Smooth muscle cell (in vitro differentiated cells): ENCODE data around the gene TCEA2. TPM values are rescaled to one million over a fixed set of nuclear protein-coding genes. Genes with fewer than 3 reads are reported as not detected.

Experiments used
- DNase-seq: peaks from one replicate; lab custom pipeline; 2025; ENCODE audit not compliant: unreplicated experiment; lab: John Stamatoyannopoulos, UW
- H2AFZ ChIP-seq: fragments of 200-600 bp; sonication (generic); 2 replicates; pipeline ENCODE4 v1.6.0; 2016; ENCODE audit warnings: antibody characterized with exemption, low read depth, mild to moderate bottlenecking
- H3F3A ChIP-seq: fragments of 200-600 bp; sonication (generic); 2 replicates; pipeline ENCODE4 v1.6.0; 2017; ENCODE audit warnings: antibody characterized with exemption, low read depth
- H3K27ac ChIP-seq: fragments of 200-600 bp; sonication (generic); 2 replicates; pipeline ENCODE4 v1.5.1; 2016; ENCODE audit warnings: low read depth, mild to moderate bottlenecking
- H3K27me3 ChIP-seq: fragments of 200-600 bp; sonication (generic); 2 replicates; pipeline ENCODE4 v1.6.1; 2016; ENCODE audit warnings: low read depth, mild to moderate bottlenecking
- H3K36me3 ChIP-seq: fragments of 200-600 bp; sonication (generic); 2 replicates; pipeline ENCODE4 v1.5.1; 2016; ENCODE audit warnings: low read depth
- H3K4me1 ChIP-seq: fragments of 200-600 bp; sonication (generic); 2 replicates; pipeline ENCODE4 v1.5.1; 2016; ENCODE audit warnings: low read depth
- H3K4me2 ChIP-seq: fragments of 200-600 bp; sonication (generic); 2 replicates; pipeline ENCODE4 v1.6.0; 2016; ENCODE audit warnings: mild to moderate bottlenecking
- H3K4me3 ChIP-seq: fragments of 200-600 bp; sonication (generic); 2 replicates; pipeline ENCODE4 v1.5.1; 2016; ENCODE audit warnings: mild to moderate bottlenecking
- H3K79me2 ChIP-seq: fragments of 200-600 bp; sonication (generic); 2 replicates; pipeline ENCODE4 v1.6.0; 2016; ENCODE audit warnings: low read depth, mild to moderate bottlenecking
- H3K9ac ChIP-seq: fragments of 200-600 bp; sonication (generic); 2 replicates; pipeline ENCODE4 v1.6.0; 2016; ENCODE audit warnings: low read depth
- H3K9me3 ChIP-seq: fragments of 200-600 bp; sonication (generic); replicated peaks from 2 replicates; pipeline ENCODE4 v1.5.1; 2016; ENCODE audit warnings: low read depth
- H4K20me1 ChIP-seq: fragments of 200-600 bp; sonication (generic); 2 replicates; pipeline ENCODE4 v1.6.0; 2016; ENCODE audit warnings: low read depth
- WGBS: methylation state at CpG from one replicate; pipeline ENCODE4 v1.1.7; 2016; ENCODE audit warnings: low lambda C conversion rate; 5-methylcytosine and 5-hydroxymethylcytosine counted together
- polyA plus RNA-seq: library from polyadenylated mRNA; unstranded; fragments of >200 nt; fragmentation: Nextera tagmentation; extraction: Ambion mirVana; gene quantifications from 2 replicates; pipeline ENCODE4 v1.2.1, GENCODE V29; 2016
- total RNA-seq: library from RNA; depleted of rRNA; stranded (reverse); fragments of >200 nt; gene quantifications from 2 replicates; pipeline ENCODE4 v1.2.3, GENCODE V29; 2014
- TF ChIP-seq, protein P1 (sequence below): fragments of 200-600 bp; sonication (generic); IDR thresholded peaks from 2 replicates; pipeline ENCODE4 v1.5.1; 2017; ENCODE audit warnings: borderline replicate concordance, mild to moderate bottlenecking, antibody characterized with exemption; ENCODE audit not compliant: insufficient read depth, poor library complexity, severe bottlenecking

TCEA2 gene
- total and polyA plus RNA-seq, 2 experiments from 2014 or later, result 24.9 to 89.5 TPM

DNA sequence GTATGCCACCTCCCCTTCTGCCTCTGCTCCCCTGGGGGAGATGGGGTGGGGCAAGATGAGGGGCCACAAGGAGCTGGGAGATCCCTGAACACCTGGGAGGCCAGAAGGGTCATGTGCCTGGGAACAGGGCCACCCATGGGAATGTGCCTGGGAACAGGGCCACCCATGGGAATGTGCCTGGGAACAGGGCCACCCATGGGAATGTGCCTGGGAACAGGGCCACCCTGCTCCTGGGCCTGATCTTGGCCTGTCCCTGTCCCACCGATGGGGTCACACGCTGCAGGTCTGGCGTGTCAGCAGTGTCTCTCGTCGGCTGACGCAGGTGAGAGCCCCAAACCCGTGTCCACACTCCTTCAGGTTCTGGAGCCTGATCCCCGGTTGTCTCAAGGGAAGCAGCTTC lies 12.0 kb downstream of the TCEA2 start:
- Histone ChIP-seq H3K27me3 (no peaks in the 10 kb centered on the region), H3K79me2 (no peaks in the 10 kb centered on the region), H3K27ac (no peak overlapping the region), H4K20me1 (no peaks in the 10 kb centered on the region), H3K9me3 (no peaks in the 10 kb centered on the region), H3K4me1 (peaks cover 5% of the 10 kb centered on the region), H2AFZ (no peak overlapping the region), H3K4me2 (no peak overlapping the region), H3K9ac (no peak overlapping the region), H3F3A (no peaks in the 10 kb centered on the region), H3K4me3 (no peak overlapping the region), H3K36me3 (no peaks in the 10 kb centered on the region)
- DNase-seq, result no peak
- TF ChIP-seq, protein P1, sequence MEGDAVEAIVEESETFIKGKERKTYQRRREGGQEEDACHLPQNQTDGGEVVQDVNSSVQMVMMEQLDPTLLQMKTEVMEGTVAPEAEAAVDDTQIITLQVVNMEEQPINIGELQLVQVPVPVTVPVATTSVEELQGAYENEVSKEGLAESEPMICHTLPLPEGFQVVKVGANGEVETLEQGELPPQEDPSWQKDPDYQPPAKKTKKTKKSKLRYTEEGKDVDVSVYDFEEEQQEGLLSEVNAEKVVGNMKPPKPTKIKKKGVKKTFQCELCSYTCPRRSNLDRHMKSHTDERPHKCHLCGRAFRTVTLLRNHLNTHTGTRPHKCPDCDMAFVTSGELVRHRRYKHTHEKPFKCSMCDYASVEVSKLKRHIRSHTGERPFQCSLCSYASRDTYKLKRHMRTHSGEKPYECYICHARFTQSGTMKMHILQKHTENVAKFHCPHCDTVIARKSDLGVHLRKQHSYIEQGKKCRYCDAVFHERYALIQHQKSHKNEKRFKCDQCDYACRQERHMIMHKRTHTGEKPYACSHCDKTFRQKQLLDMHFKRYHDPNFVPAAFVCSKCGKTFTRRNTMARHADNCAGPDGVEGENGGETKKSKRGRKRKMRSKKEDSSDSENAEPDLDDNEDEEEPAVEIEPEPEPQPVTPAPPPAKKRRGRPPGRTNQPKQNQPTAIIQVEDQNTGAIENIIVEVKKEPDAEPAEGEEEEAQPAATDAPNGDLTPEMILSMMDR, result no peak
- 99% methylated on average over 8 of the region's 8 CpGs for WGBS

DNA sequence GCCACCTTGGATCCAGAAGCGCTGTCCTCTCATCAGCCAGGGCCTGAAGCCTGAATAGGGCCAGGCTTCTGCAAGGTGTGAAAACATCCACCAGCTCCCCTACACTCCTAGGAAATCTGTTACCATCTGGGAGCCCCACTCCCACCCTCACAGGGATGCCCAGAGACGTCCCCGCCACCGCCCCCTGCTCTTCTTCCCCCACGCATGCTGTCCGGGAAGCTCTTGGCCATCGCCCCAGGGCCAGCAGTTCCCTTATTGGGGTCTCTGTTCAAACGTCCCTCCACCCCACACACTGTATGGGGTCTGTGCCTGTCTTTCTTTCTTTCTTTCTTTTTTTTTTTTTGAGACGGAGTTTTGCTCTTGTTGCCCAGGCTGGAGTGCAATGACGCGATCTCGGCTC lies 12.6 kb downstream of the TCEA2 start:
- Histone ChIP-seq H3K27me3 (no peaks in the 10 kb centered on the region), H3K9ac (no peak overlapping the region), H3F3A (no peaks in the 10 kb centered on the region), H3K9me3 (no peaks in the 10 kb centered on the region), H2AFZ (no peak overlapping the region), H3K36me3 (no peaks in the 10 kb centered on the region), H4K20me1 (no peaks in the 10 kb centered on the region), H3K4me1 (peaks cover 5% of the 10 kb centered on the region), H3K4me2 (no peak overlapping the region), H3K27ac (no peak overlapping the region), H3K4me3 (no peak overlapping the region), H3K79me2 (no peaks in the 10 kb centered on the region)
- no peak for DNase-seq
- WGBS, result 95% methylated on average over 12 of the region's 12 CpGs
- TF ChIP-seq, protein P1, result no peak

DNA sequence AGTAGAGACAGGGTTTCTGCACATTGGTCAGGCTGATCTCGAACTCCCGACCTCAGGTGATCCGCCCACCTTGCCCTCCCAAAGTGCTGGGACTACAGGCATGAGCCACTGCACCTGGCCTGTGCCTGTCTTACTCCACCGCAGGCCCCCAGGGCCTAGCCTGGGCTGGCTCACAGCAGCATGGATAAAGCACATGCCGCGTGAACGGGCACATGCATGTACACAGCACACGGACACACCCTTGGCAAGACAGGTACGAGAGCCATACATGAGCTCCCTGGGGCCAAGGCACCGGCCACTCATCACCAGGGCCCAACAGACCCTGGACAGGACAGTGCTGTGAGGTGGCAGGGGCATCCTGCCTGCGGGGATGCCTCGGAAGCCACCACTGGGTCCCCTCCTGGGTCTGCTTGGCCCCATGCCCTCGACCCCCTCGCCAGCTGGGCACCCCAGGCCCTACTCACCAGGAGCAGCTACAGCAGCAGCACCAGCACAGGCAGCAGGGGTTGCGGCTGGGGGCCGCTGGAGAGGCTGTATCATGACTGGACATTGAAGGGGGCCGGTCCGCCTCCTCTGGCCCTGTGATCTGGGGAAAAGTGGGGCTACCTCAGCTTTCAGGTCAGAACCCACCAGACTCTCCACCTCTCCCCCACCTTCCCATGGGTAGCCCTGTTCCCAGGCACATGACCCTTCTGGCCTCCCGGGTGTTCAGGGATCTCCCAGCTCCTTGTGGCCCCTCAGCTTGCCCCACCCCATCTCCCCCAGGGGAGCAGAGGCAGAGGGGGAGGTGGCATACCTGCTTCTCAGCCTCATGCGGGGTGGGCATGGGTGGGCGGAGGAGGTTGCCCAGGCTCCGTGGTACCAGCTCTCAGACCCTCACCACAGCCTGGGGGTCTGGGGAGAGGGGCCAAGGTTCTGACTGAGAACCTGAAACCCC lies 13.3 kb downstream of the TCEA2 start:
- Histone ChIP-seq H3K27me3 (no peaks in the 10 kb centered on the region), H3K36me3 (no peaks in the 10 kb centered on the region), H3K79me2 (no peaks in the 10 kb centered on the region), H4K20me1 (no peaks in the 10 kb centered on the region), H3K4me2 (no peak overlapping the region), H3K4me1 (peaks cover 5% of the 10 kb centered on the region), H3K9me3 (no peaks in the 10 kb centered on the region), H3K9ac (no peak overlapping the region), H3K4me3 (no peak overlapping the region), H3K27ac (no peak overlapping the region), H3F3A (no peaks in the 10 kb centered on the region), H2AFZ (no peak overlapping the region)
- DNase-seq, result no peak
- TF ChIP-seq, protein P1, result no peak
- 97% methylated on average over 20 of the region's 22 CpGs for WGBS

DNA sequence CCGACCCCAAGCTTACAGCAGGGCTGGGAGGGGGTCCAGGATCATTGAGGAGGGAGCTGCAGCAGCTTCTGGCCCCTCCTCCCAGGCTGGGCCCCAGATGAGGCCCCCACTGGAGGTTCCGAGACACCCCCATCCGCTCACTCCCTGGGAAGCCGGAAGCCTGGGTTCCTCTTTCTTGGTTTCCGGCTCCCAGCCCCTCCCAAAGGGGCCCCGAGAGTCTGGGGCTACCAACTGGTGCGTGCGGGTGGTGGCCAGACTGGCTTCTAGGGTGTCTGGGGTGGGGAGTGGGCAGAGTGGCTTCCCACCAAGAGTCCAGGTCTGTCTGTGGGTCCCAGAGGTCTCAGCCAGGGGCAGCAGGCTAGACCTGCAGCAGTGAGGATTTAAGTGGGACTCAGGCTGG lies 14.1 kb downstream of the TCEA2 start:
- Histone ChIP-seq H2AFZ (no peak overlapping the region), H3F3A (peaks cover 8% of the 10 kb centered on the region), H3K36me3 (no peaks in the 10 kb centered on the region), H3K9ac (no peak overlapping the region), H3K4me1 (peaks cover 5% of the 10 kb centered on the region), H3K9me3 (no peaks in the 10 kb centered on the region), H3K4me2 (no peak overlapping the region), H3K27me3 (no peaks in the 10 kb centered on the region), H3K27ac (no peak overlapping the region), H3K79me2 (no peaks in the 10 kb centered on the region), H4K20me1 (no peaks in the 10 kb centered on the region), H3K4me3 (no peak overlapping the region)
- TF ChIP-seq, protein P1, result no peak
- no peak for DNase-seq
- 96% methylated on average over 8 of the region's 8 CpGs for WGBS
